Suppressor macrophage treated with lipopolysaccharide for 4 hours (primary cell): Measurements from ENCODE around the gene IGFL1.
"Not testable (repeated sequence)": the region's sequence is repeated elsewhere in the genome, so short reads cannot be mapped to it uniquely, and the experiment has no call there.

Experiments used
- DNase-seq: peaks from one replicate; pipeline ENCODE4 v3.0.0-alpha.2; 2020

The IGFL1 gene

DNA sequence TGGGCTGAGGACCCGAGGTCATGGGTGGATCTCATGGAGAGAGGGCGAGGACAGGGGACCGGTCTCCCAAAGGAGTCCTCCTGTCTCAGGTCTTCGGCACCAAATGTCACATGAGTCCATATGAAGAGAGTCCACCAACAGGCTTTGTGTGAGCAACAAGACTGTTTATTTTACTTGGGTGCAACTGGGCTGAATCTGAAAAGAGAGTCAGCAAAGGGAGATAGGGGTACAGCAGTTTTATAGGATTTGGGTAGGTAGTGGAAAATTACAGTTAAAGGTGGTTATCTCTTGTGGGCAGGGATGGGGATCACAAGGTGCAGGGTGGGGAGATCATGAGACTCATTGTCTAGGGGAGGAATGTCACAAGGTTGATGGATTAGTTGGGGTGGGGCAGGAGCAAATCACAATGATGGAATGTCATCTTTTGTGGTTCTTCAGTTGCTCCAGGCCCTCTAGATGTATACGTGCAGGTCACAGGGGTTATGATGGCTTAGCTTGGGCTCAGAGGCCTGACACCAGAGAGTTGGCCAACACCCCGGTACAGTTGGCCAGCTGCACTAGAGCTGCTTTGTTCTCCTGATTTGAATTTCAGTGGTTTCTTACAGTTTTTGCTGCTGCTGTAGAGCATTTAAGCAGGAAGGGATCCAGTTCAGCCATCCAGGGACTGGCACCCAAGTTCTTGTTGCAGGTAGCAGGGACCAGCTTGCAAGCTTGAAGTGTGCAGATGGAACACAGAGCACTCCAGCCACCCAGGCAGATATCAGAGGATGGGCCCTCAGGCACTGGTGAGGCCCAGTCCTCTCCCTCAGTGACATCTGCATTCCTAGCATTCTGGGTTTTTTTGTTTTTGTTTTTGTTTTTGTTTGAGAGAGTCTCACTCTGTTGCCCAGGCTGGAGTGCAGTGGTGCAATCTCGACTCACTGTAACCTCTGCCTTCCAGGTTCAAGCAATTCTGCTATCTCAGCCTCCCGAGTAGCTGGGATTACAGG is 26.4 kb upstream of the IGFL1 start:
- DNase-seq = no peak

DNA sequence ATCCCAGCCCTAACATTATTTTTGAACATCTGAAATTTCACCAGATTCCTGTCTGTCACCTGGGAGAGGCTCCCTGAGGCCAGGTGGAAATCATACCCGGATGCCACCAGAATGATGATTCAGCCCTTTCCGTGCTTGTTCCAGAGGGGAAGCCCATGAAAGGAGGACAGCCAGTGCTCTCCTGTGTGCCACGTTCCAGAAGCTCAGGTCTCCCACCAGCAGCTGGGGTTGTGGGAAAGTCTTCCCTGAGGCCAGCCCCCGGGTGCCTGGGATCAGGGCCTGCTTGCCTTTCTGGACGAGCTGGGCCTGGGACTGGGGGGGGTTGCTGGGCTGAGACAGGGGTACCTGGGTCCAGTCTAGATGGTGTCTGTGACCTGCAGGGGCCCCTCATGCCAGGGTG is 25.5 kb upstream of the IGFL1 start:
- DNase-seq = no peak

DNA sequence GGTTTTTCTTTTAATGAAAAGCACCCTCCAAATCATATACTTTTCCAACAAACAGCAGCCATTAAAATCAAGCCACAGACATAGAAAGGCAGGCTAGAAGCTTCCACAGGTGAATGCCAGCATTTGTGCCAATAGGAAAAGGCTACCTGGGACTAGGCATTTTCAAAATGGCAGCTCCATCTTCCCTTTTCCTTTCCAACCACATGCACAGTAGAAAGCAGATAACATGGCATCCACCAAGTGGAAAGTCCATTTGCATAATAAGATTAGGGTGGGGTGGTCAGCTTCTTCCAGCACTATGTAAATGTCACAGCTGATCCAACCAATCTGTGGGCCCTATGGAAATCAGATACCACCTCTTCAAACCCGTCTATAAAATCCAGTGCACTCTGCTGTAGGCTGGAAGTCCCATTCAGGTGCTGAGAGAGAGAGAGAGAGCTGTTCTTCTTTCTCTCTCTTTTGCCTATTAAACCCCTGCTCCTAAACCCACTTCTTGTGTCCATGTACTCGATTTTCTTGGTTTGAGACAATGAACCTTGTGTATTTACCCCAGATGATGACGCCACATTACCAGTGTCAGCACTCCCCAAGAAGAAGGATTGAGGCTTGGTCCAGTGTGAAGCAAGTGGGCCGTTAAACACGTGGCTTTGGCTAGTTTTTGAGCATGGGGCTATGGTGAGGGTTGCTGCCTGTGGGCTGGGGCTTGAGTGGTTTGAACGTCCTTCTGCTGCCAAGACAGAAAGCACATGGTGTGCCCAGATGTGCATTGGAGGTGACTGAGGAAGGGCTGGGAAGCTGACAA is 24.2 kb upstream of the IGFL1 start:
- DNase-seq = no peak

DNA sequence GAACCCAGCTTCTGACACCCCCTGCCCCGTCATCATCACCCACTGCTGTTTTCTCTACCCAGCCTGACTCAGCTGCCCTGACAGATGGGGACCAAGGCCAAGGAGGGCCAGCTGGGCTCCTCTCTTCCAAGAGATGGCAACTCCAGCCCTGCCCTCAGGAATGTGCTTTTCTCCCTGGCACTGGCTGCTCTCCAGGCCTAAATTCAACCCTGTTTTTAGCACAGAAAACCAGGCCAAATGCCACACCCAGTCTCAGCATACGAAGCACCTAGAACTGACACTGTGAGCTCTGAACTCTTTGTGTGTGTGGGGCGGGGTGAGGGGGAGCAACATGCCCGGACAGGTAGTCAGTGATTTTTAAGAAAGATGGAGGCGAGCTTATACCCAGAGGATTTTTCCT is 23.4 kb upstream of the IGFL1 start:
- no peak for DNase-seq

- peak; percentile 33 for DNase-seq
Observed at GRCh38 chr19:46206682-46207081, 22.9 kb upstream of the IGFL1 start.

GRCh38 chr19:46207858-46208257 is 21.7 kb upstream of the IGFL1 start:
- not testable (repeated sequence) for DNase-seq

DNA sequence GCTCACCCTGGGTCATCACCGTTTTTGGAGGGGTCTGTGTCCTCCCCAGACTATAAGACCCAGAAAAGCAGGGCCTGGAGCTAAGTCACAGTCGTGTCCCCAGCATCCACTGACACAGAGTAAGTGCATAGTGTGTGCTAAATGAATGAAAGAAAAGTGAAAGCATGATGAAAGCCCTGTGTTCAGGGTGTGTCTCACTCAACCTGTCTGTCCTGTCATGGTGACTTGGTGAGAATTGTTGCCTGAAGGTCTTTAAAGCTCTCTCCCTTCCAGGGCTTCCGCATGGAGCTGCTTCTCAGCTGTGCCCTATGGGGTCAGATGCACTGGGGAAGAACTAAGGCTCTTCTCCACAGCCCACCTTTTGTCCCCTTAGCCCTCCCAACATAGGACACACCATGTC is 20.5 kb upstream of the IGFL1 start:
- DNase-seq = no peak

GRCh38 chr19:46209472-46209871 is 20.1 kb upstream of the IGFL1 start:
- no peak for DNase-seq

DNA sequence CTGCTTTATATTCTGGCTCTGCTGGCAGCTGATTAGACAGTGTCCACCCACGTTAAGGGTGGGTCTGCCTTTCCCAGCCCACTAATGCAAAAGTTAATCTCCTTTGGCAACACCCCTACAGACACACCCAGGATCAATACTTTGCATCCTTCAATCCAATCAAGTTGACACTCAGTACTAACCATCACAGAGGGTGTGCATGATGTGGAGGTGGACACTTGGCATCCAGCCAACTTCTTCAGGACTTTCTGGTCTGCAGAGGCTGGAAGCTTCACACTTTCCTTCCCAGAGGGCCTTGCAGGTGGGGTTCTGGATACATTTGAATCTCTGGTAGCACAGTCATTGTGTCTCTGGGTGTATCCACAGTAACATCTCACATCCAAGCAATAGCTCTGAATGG is 18.9 kb upstream of the IGFL1 start:
- DNase-seq = no peak

DNA sequence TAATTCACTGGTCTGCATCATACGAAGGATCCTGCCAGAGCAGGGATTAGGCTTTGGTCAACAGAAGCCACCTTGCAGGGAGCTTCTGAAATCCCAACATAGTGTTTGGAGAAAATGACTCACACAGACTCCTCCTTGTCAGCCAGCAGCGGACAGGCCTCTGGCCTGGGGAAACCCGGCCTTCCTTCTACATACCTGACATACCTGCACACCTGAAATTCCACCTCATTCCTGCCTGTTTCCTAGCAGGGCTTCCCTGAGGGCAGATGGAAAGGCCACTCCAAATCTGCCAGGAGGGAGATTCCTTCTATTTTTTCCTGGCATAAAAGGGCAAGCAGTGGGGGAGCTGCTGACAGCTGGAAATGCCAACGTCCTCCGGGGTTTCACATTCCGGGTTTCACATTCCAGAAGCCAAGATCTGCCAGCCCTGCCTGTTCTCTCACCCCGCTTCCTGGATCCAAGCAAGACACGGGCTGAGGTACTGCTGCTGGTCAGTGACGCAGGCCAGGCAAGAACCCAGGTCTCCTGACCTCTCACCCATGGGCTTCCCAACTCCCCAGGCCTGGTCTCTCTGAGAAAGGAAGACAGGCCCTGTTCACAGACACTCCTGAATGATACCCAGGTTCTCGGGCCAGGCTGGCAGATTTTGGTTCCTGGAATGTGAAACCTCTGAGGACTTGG is 18.2 kb upstream of the IGFL1 start:
- DNase-seq = no peak

DNA sequence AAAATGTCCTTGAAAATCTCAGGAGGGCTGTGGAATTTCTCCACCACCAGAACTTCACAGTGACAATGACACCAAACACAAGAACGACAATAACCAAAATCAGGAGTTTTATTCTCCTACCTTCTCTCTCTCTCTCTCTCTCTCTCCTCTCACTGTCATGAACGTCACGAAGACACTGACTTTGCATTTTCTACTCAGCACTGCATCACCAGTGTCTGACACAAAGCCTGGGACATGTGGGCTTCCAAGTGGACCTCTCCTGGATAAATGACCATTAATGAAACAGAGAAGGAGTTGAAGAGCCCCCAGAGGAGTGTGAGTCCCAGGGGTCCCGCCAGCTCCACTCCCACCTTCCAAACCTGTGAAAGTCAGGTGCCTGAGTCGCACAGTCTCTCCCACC is 16.9 kb upstream of the IGFL1 start:
- DNase-seq = not testable (repeated sequence)

DNA sequence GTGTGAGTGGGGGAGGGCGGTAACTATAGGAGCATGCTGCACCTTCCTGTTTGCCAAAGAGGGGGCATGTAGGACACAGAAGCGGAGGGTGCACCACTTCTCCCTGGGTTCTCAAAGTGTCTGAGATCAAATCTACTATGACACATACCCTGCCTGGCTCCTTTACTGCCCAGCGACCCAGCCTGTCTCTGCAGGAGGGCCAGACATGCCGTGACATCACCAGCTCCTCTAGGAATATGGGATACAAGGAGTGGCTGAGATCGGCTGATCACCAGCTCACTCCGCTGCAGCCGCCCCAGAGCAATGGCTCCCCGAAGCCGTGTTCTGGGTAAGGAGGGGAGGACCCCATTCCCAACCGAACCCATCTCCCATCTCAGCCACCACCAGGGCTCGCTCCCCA is 16.4 kb upstream of the IGFL1 start:
- no peak for DNase-seq

GRCh38 chr19:46213806-46214205 is 15.7 kb upstream of the IGFL1 start:
- DNase-seq = no peak

- no peak for DNase-seq
Observed at GRCh38 chr19:46216612-46217011, 12.9 kb upstream of the IGFL1 start.

DNA sequence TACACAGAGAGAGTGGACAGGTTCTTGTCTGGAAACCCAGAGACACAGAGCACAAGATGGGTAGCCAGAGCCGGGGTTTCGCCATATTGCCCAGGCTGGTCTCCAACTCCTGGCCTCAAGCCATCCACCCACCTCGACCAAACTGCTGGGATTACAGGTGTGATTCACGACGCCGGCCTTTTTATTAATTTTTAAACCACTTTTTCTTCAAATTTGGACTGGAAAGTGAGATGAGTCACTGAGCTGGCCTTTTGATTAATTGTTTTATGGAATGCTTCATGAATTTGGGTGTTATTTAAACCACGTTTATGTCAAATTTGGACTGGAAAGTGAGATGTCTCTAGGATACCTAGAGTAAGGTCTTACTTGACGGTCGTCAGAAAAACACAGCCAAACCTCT is 12.1 kb upstream of the IGFL1 start:
- DNase-seq = no peak

DNA sequence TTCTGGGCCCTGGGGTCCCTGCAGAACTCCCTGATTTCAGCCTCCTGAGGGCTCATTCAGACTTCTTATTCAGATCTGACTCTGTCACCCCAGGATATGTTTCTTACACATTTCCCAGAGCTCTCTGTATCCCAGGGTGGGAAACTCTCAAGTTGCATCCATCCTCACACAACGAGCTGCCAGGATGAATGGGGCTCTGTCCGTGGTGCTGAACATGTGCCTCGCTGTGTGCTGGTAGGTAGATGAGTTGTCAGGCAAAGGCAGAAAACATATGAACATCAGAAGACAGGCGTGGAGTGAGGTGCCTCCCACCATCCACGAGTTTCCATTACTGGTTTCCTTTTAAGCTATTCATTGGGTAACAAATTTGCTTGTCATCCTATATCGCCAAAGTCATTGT is 11.4 kb upstream of the IGFL1 start:
- DNase-seq = peak; percentile 41

DNA sequence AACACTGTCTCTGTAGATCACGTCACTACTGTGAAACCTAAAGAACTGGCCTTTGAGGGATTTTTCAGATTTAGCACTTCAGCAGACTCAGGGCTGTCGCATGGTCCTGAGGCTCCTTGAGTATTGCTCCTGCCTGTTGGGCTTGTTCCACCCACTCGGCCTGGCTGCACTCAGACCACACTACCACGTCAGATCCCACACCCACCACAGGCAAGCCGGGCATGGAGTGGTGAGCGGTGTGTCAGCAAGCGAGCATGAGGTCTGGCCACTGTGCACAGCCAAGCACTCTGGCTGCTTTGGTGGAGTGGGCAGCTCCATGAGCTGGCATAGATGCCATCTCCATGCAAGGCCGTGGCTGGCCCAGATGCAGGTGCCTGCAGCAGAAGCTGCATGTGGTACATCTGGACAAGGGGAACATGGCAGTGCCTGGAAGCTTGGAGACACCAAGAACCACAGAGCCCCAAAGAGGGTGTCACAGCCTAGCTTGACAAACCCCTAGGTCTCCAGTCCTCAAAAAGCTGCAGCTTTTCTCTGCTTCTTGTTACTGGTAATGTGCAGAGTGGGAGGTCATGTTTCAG is 9.4 kb upstream of the IGFL1 start:
- no peak for DNase-seq

DNA sequence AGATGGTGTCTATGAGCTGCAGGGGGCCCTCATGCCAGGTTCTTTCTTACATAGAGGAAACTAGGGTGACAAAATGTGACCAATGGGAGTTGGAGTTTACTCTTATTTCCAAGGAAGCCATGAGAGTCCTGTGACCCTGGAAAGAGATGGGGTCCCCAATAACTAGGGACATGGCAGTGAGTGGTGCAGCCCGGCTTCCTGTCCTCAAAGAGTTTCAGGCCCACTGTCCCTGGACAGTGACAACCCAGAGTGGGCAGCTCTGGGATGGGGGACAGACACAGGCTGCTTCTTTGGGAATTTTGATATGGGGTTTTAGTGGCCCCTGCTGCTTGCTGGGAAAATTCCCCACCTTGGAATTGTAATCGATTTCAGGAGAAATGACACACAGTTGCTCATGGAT is 8.4 kb upstream of the IGFL1 start:
- DNase-seq = no peak

GRCh38 chr19:46221981-46222610 is 7.4 kb upstream of the IGFL1 start:
- DNase-seq = no peak

DNA sequence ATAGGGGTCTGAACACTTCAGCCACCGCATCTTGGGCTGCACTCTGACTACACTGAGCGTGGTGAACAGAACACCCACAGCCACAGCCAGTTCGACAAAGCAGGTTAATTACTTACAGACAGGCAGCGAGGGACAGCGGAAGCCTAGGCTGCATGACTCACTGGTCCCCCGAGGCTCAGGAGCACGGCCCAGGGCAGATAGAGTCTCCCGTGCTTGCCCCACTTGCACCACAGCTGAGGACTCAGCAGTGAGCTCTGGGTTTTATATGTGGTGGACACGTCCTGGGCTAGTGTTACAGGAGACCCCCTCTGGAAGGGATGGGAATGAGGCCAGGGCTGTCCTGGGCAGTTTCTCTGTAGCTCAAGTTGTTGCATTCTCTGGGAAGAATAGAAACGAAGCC is 5.8 kb upstream of the IGFL1 start:
- not testable (repeated sequence) for DNase-seq

DNA sequence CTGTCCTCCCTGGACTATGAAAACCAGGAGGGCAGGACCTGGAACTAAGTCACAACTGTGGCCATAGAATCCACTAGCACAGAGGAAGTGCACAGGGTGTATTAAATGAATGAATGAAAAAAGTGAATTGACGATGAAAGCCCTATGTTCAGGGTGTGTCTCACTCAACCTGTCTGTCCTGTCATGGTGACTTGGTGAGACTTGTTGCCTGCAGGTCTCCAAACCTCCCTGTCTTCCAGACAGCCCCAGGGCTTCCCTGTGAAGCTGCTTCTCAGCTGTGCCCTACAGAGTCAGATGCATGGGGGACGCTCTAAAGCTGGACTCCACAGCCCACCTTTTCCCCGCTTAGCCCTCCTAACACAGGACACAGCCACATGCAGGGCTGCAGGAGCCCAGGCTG is 4.8 kb upstream of the IGFL1 start:
- no peak for DNase-seq

- no peak for DNase-seq
Observed at GRCh38 chr19:46225558-46226004, 4.0 kb upstream of the IGFL1 start.
